GM12864 (cell line): Measurements from ENCODE around the gene MAGI1.

Source experiments
- DNase-seq: peaks from one replicate; pipeline ENCODE4 v3.0.0-alpha.2; 2011; ENCODE audit warnings: low read depth
- H3K4me3 ChIP-seq: 2 replicates; pipeline ENCODE4 v1.5.1; 2011; ENCODE audit warnings: mild to moderate bottlenecking, low read depth, low read length, control low read depth
- TF ChIP-seq, protein P1 (sequence below): IDR thresholded peaks from 2 replicates; pipeline ENCODE4 v1.5.1; 2011; ENCODE audit warnings: low read depth, mild to moderate bottlenecking, moderate library complexity, low read length, control low read depth, inconsistent platforms; ENCODE audit errors: missing control alignments

MAGI1 gene

DNA sequence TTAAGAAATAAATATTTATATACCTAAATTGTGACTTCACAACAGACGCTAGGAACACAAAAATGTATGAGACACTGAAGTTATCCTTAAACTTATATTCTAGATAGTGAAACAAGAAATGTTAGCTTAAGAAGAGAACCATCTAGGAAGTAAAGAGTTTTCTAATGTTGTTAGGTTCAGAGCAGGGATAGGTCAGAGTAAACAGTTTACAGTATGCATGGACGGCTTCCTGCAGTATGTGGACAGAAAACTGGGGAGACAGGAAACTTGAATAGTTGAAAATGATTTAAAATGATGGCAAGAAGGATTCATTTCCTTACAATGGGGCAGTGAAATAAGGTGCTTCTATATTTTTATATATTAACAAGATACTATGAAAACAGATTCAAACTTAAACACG lies 449.8 kb downstream of the MAGI1 start:
- H3K4me3 ChIP-seq: no peak overlapping the region
- TF ChIP-seq, protein P1, sequence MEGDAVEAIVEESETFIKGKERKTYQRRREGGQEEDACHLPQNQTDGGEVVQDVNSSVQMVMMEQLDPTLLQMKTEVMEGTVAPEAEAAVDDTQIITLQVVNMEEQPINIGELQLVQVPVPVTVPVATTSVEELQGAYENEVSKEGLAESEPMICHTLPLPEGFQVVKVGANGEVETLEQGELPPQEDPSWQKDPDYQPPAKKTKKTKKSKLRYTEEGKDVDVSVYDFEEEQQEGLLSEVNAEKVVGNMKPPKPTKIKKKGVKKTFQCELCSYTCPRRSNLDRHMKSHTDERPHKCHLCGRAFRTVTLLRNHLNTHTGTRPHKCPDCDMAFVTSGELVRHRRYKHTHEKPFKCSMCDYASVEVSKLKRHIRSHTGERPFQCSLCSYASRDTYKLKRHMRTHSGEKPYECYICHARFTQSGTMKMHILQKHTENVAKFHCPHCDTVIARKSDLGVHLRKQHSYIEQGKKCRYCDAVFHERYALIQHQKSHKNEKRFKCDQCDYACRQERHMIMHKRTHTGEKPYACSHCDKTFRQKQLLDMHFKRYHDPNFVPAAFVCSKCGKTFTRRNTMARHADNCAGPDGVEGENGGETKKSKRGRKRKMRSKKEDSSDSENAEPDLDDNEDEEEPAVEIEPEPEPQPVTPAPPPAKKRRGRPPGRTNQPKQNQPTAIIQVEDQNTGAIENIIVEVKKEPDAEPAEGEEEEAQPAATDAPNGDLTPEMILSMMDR: no peak
- DNase-seq: no peak

DNA sequence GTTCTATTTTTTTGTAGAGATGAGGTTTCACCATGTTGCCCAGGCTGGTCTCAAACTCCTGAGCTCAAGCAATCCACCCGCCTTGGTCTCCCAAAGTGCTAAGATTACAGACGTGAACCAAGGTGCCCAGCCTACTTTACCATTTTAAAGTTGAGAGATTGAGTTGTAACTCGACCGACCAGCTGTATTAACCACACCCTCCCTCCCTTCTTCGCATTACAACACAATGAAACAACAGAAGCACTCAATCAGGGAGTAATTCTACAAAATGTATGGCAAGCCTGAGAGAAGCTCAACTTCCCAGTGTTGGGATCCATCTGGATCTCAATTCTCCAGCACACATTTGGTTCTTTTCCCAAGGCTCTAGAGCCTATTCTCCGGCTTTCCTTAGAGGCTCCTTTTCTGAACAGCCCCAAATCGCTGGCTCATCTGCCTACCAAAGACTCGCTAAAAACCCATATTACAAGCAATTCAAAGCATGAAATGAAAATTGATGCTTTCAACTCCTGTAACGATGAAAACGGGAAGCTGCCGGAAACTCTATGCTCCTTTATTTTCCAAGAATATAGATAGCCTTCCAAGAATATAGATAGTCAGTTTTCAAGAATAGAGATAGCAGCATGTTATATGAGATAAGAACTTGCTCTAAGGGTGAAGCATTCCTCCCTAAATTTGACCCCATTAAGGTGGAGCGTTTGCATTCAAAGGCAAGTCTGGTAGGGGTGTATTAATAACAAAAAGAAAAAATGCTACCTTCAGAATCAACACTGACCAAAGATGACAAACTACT lies 450.9 kb downstream of the MAGI1 start:
- TF ChIP-seq, protein P1: no peak
- DNase-seq: no peak
- H3K4me3 ChIP-seq: no peak overlapping the region

DNA sequence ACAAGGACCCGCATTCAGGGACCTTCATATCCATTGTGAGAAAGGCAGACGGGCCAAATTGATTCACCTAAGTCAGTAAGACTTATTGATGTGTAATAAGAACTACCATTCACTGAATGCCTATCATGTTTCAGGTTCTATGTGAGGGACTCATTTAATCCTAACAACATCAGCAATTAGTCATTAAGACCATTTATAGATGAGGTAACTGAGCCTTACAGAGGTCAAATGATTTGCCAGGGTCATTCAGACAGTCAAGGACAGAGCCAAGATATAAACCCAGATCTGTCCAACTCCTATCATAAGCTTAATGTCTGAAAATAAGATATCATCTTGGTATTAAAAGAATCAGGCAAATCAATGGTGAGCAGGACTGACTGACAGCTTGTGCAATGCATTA lies 453.8 kb downstream of the MAGI1 start:
- H3K4me3 ChIP-seq: no peak overlapping the region
- no peak for DNase-seq
- TF ChIP-seq, protein P1: no peak

DNA sequence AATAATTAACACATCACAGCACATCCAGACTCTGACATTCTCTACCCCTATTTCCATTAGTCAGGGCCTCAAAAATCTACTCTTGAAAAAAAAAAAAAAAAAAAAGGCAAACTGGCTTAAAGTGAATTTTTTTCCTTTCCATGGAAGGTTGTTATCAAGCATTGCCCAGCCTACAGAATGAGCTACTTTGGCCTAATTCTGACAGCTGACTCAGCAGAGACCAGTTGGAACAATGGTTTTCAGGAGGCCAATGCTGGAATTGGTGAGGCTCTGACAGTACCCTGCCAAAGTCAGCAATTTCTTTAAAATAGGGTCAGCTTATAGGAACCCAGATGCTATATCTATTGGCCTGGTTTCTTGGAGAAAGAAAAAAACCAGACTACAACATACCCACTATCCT lies 454.7 kb downstream of the MAGI1 start:
- TF ChIP-seq, protein P1: no peak
- no peak overlapping the region for H3K4me3 ChIP-seq
- DNase-seq: no peak

DNA sequence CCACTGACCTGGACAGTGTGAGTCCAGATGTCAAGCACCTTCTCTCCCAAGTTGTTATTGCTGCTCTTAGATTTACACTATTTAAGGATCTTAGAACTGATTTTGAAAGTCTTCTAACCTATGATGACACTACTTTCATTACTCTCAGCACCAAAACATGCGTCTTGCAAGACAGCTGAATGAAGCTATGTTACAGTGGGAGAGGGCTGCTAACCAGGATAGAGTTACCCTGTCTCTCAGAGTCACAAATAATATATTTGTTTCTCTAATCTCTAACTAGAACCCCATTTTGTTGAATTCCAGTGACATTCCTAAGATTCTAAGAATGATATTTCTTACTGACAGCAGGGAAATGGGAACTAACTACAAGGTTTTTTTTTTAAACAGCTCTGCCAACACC lies 455.5 kb downstream of the MAGI1 start:
- DNase-seq: no peak

DNA sequence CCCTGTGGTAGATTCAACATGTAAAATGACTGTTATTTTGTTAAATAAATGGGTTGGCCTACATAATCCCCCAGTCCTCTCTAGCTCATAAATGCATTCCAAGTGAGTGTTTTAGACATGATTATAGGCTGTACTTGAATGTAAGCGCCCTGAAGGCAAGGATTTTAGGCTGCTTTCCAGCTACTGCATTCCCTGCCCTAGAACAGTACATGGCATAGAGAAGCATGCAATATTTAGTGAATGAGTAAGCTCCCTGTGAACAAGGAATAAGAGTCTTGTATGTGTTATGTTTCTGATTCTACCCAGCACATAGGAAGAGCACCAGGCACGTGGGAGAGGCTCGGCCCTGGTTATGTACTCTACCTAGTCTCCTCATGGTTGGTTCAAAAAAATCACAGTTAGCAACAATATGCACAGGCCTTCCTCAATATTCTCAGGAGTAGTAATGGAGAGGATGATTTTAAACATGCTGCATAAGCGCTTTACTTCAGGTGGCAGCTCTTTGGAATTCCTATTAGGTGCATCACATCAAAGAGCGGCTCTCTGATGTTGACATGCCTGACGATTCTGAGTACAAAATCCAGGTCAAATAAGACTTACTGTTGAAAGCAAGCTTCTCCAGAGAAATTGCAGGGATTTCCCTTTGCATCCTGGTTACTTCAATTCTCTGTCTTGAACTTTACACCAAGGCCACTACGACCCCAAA lies 456.6 kb downstream of the MAGI1 start:
- TF ChIP-seq, protein P1: no peak
- no peak for DNase-seq
- H3K4me3 ChIP-seq: no peak overlapping the region

More for the DNA sequence above, 455.5 kb downstream of the MAGI1 start:
- no peak overlapping the region for H3K4me3 ChIP-seq
- TF ChIP-seq, protein P1: no peak
